Ovary (tissue), 3 donors: ENCODE results near the gene RHOBTB1.

Source experiments
- CTCF ChIP-seq, 3 donors: fragments of 450-650 bp in 2 of 3; fragments of 200-600 bp in 1 of 3; IDR thresholded peaks; one replicate each; pipeline versions ENCODE4 v1.5.1 to v1.8.0; 2016 to 2022; ENCODE audit warnings: antibody characterized with exemption in 3 of 3, mild to moderate bottlenecking in 1 of 3
- EP300 ChIP-seq: sonication (generic); formaldehyde crosslinking; IDR thresholded peaks from one replicate; pipeline ENCODE4 v1.6.1; 2017; ENCODE audit warnings: antibody characterized with exemption
- POLR2A ChIP-seq: fragments of 450-650 bp; IDR thresholded peaks from one replicate; pipeline ENCODE4 v1.6.1; 2017; ENCODE audit warnings: antibody characterized with exemption, mild to moderate bottlenecking, moderate library complexity
- donor health status: DM: no; HTN: no; CAD: no.

GRCh38 chr10:60903096-60903495 is 40.9 kb downstream of the RHOBTB1 start:
- TF ChIP-seq CTCF (IDR thresholded peaks at IDR 0.05) (no peak), EP300 (no peak), POLR2A (no peak)
